GM18867 (cell line): ENCODE measurements around the gene METTL21A.
"Not testable (repeated sequence)": the region's sequence is repeated elsewhere in the genome, so short reads cannot be mapped to it uniquely, and the experiment has no call there.

Experiments
- ATAC-seq: cut with Tn5 transposase; IDR thresholded peaks from one replicate; pipeline ENCODE4 v1.9.1; 2021; ENCODE audit warnings: mild to moderate bottlenecking, moderate library complexity; ENCODE audit not compliant: unreplicated experiment

Gene METTL21A

GRCh38 chr2:207625014-207625907, at the start of gene METTL21A:
TSS of gene METTL21A (minus strand) at chr2:207625394. CDS start at chr2:207624375, 1,019 bp downstream.
- ATAC-seq, result peak; percentile 62

- no peak for ATAC-seq
Measured at GRCh38 chr2:207674826-207675225, 49.6 kb upstream of the METTL21A start.

GRCh38 chr2:207674266-207674774, 49.1 kb upstream of the METTL21A start:
- no peak for ATAC-seq

GRCh38 chr2:207673431-207673830, 48.2 kb upstream of the METTL21A start:
- ATAC-seq, result no peak

- no peak for ATAC-seq
Measured at GRCh38 chr2:207670887-207671286, 45.7 kb upstream of the METTL21A start.

GRCh38 chr2:207663870-207664545, 38.8 kb upstream of the METTL21A start:
- no peak for ATAC-seq

- peak; percentile 94 for ATAC-seq
Measured at GRCh38 chr2:207662203-207662602, 37.0 kb upstream of the METTL21A start.

- no peak for ATAC-seq
Measured at GRCh38 chr2:207660994-207661393, 35.8 kb upstream of the METTL21A start.

GRCh38 chr2:207658156-207658555, 33.0 kb upstream of the METTL21A start:
- no peak for ATAC-seq

- ATAC-seq, result no peak
Measured at GRCh38 chr2:207655000-207655399, 29.8 kb upstream of the METTL21A start.

- ATAC-seq, result not testable (repeated sequence)
Measured at GRCh38 chr2:207646582-207646981, 21.4 kb upstream of the METTL21A start.

- ATAC-seq, result no peak
Measured at GRCh38 chr2:207643892-207644291, 18.7 kb upstream of the METTL21A start.

- ATAC-seq, result no peak
Measured at GRCh38 chr2:207640661-207641060, 15.5 kb upstream of the METTL21A start.

- ATAC-seq, result no peak
Measured at GRCh38 chr2:207640160-207640559, 15.0 kb upstream of the METTL21A start.

- not testable (repeated sequence) for ATAC-seq
Measured at GRCh38 chr2:207639288-207639687, 14.1 kb upstream of the METTL21A start.

- ATAC-seq, result no peak
Measured at GRCh38 chr2:207635468-207636200, 10.4 kb upstream of the METTL21A start.

GRCh38 chr2:207633686-207634085, 8.5 kb upstream of the METTL21A start:
- ATAC-seq, result no peak

- ATAC-seq, result peak; percentile 40
Measured at GRCh38 chr2:207632575-207633493, 7.6 kb upstream of the METTL21A start.

- ATAC-seq, result no peak
Measured at GRCh38 chr2:207630491-207630890, 5.3 kb upstream of the METTL21A start.

- no peak for ATAC-seq
Measured at GRCh38 chr2:207629553-207629952, 4.4 kb upstream of the METTL21A start.
